ENCODE data around the gene CENPP. TPM values are rescaled to one million over a fixed set of nuclear protein-coding genes. Genes with fewer than 3 reads are reported as not detected.

Gene CENPP
- total and polyA plus RNA-seq, 4 donors: 0.62 to 8.7 (median 1.3) TPM

- H3K4me1 ChIP-seq (ENCODE audit: control insufficient read depth in 4 of 4, insufficient read depth in 4 of 4, low read length in 3 of 4): peaks cover 10 to 22% (median 15%) of the 10 kb centered on the region in 4 donors
- 1% methylated on average over 5 of the region's 5 CpGs for WGBS
- no peaks in the 10 kb centered on the region for H3K27me3 ChIP-seq (ENCODE audit: control insufficient read depth in 4 of 4, insufficient read depth in 4 of 4, low read length in 3 of 4)
- DNase-seq (ENCODE audit: low spot score): no peak
- peak overlapping the region in 1 of 2 donors; percentile 83 for H3K9ac ChIP-seq (ENCODE audit: low read depth in 1 of 2, low read length in 2 of 2)
- no peak for TF ChIP-seq REST (IDR thresholded peaks at IDR 0.05)
- no peak for TF ChIP-seq FOXA2 (IDR thresholded peaks at IDR 0.05)
- TF ChIP-seq FOXA1 (IDR thresholded peaks at IDR 0.05): no peak
- no peak for TF ChIP-seq ATF3 (IDR thresholded peaks at IDR 0.05)
- no peak for TF ChIP-seq RAD21 (IDR thresholded peaks at IDR 0.05)
- TF ChIP-seq HNF4A (conservative IDR thresholded peaks at IDR 0.05): no peak
- no peak for TF ChIP-seq SP1 (IDR thresholded peaks at IDR 0.05)
- TF ChIP-seq, protein P1, sequence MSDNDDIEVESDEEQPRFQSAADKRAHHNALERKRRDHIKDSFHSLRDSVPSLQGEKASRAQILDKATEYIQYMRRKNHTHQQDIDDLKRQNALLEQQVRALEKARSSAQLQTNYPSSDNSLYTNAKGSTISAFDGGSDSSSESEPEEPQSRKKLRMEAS (IDR thresholded peaks at IDR 0.05): no peak
- TF ChIP-seq YY1 (IDR thresholded peaks at IDR 0.05): no peak
- no peak for TF ChIP-seq TAF1 (conservative IDR thresholded peaks at IDR 0.05)
- TF ChIP-seq HNF4G (IDR thresholded peaks at IDR 0.05): no peak
- TF ChIP-seq ZBTB33 (IDR thresholded peaks at IDR 0.05): no peak
- TF ChIP-seq, protein P2, sequence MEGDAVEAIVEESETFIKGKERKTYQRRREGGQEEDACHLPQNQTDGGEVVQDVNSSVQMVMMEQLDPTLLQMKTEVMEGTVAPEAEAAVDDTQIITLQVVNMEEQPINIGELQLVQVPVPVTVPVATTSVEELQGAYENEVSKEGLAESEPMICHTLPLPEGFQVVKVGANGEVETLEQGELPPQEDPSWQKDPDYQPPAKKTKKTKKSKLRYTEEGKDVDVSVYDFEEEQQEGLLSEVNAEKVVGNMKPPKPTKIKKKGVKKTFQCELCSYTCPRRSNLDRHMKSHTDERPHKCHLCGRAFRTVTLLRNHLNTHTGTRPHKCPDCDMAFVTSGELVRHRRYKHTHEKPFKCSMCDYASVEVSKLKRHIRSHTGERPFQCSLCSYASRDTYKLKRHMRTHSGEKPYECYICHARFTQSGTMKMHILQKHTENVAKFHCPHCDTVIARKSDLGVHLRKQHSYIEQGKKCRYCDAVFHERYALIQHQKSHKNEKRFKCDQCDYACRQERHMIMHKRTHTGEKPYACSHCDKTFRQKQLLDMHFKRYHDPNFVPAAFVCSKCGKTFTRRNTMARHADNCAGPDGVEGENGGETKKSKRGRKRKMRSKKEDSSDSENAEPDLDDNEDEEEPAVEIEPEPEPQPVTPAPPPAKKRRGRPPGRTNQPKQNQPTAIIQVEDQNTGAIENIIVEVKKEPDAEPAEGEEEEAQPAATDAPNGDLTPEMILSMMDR (IDR thresholded peaks at IDR 0.05; ENCODE audit: low read depth, low read length, missing input control): no peak
- TF ChIP-seq NR2F2 (IDR thresholded peaks at IDR 0.05): no peak
- peak overlapping the region in 1 of 2 donors; percentile 45 for H3K27ac ChIP-seq (ENCODE audit: low read depth in 1 of 2, low read length in 2 of 2)
- no peaks in the 10 kb centered on the region for H3K9me3 ChIP-seq (ENCODE audit: control insufficient read depth in 4 of 4, low read length in 3 of 4)
- peaks cover 0 to 11% (median 6%) of the 10 kb centered on the region in 4 donors for H3K36me3 ChIP-seq (ENCODE audit: control insufficient read depth in 4 of 4, insufficient read depth in 3 of 4, low read depth in 1 of 4, low read length in 3 of 4)
- H3K4me3 ChIP-seq (ENCODE audit: low read depth in 1 of 3, low read length in 3 of 3): peak overlapping the region; percentile 64 to 89 (median 88)
Observed at GRCh38 chr9:92293075-92293354, 32.7 kb upstream of the CENPP start.

DNA sequence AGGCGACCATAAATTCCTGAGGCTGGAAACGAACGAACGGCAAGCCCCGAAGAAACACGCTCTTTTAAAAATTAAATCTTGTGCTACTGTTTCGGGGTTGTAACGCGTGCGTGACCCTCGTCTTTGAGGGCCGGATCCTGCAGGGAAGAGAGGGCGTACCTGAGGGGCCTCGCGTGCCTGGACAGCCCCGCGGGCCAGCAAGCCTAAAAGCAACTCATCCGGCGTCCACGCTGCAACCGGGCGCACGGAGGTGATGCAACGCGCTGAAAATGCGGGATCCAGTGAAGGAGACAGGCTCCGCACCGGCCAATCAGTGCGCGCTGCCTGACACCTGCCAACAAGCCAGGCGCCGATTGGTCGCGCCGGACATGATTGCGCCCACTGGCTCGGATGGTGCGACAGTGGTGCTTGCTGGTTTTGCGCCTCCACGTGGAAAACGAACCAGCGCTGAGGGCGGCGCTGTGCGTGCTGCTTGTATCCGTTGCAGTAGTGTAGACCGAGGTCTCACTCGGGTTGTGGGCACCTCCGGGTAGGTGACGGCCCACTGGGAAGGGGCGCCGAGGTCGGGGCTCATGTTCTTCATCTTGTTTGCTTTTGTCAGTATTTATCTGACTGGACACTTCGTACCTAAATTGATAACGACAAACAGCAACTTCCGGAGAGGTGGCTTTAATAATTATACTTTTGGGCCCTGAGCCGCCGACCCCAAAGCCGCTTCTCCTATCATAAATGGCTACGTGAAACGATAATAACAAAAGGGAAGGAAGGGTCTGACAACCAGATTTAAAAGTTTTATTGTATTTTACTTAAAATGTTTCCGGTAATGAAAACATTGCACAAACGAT lies 32.1 kb upstream of the CENPP start, which contains the start of gene IARS1:
TSS of gene IARS1 (minus strand) at position 246 of the 845 bp plus-strand sequence. CDS start 4,278 bp downstream, outside the sequence.
- H3K27me3 ChIP-seq (ENCODE audit: control insufficient read depth in 4 of 4, insufficient read depth in 4 of 4, low read length in 3 of 4): no peaks in the 10 kb centered on the region
- peak within 1 kb of the TSS; percentile 69 to 83 for H3K9ac ChIP-seq (ENCODE audit: low read depth in 1 of 2, low read length in 2 of 2)
- DNase-seq (ENCODE audit: low spot score): peak; percentile 100
- H3K4me1 ChIP-seq (ENCODE audit: control insufficient read depth in 4 of 4, insufficient read depth in 4 of 4, low read length in 3 of 4): peaks cover 10 to 22% (median 15%) of the 10 kb centered on the region in 4 donors
- WGBS: under 1% methylated on average over 63 of the region's 63 CpGs
- H3K9me3 ChIP-seq (ENCODE audit: control insufficient read depth in 4 of 4, low read length in 3 of 4): no peaks in the 10 kb centered on the region
- peaks cover 0 to 11% (median 9%) of the 10 kb centered on the region in 4 donors for H3K36me3 ChIP-seq (ENCODE audit: control insufficient read depth in 4 of 4, insufficient read depth in 3 of 4, low read depth in 1 of 4, low read length in 3 of 4)
- H3K4me3 ChIP-seq (ENCODE audit: low read depth in 1 of 3, low read length in 3 of 3): peak within 1 kb of the TSS; percentile 64 to 89 (median 88)
- H3K27ac ChIP-seq (ENCODE audit: low read depth in 1 of 2, low read length in 2 of 2): peak within 1 kb of the TSS; percentile 58 to 81
- peak; percentile 81 for TF ChIP-seq ZBTB33 (IDR thresholded peaks at IDR 0.05)
- TF ChIP-seq, protein P1 (IDR thresholded peaks at IDR 0.05): peak; percentile 100
- TF ChIP-seq JUND (IDR thresholded peaks at IDR 0.05): no peak
- peak; percentile 96 for TF ChIP-seq ATF3 (IDR thresholded peaks at IDR 0.05)
- no peak for TF ChIP-seq RAD21 (IDR thresholded peaks at IDR 0.05)
- peak in 1 of 2 donors; percentile 25 for TF ChIP-seq RXRA (IDR thresholded peaks at IDR 0.05)
- no peak for TF ChIP-seq NR2F2 (IDR thresholded peaks at IDR 0.05)
- TF ChIP-seq SP1 (IDR thresholded peaks at IDR 0.05): peak; percentile 100
- peak; percentile 88 for TF ChIP-seq YY1 (IDR thresholded peaks at IDR 0.05)
- peak in 1 of 2 donors; percentile 8 for TF ChIP-seq HNF4A (conservative IDR thresholded peaks at IDR 0.05)
- TF ChIP-seq, protein P2 (IDR thresholded peaks at IDR 0.05; ENCODE audit: low read depth, low read length, missing input control): no peak
